ENCODE results near the gene TCP1.
"Not testable (repeated sequence)": the region's sequence is repeated elsewhere in the genome, so short reads cannot be mapped to it uniquely, and the experiment has no call there.

Gene TCP1

GRCh38 chr6:159732550-159732949 lies 56.9 kb downstream of the TCP1 start:
- not testable (repeated sequence) for DNase-seq

GRCh38 chr6:159730332-159730676 lies 59.1 kb downstream of the TCP1 start:
- DNase-seq, result no peak

GRCh38 chr6:159729598-159730331 lies 59.6 kb downstream of the TCP1 start:
- no peak for DNase-seq

GRCh38 chr6:159728531-159728964 lies 60.9 kb downstream of the TCP1 start:
- no peak for DNase-seq

Measured in fibroblast of skin of right quadriceps (primary cell).